ENCODE results near the gene HNRNPA0.

DNA sequence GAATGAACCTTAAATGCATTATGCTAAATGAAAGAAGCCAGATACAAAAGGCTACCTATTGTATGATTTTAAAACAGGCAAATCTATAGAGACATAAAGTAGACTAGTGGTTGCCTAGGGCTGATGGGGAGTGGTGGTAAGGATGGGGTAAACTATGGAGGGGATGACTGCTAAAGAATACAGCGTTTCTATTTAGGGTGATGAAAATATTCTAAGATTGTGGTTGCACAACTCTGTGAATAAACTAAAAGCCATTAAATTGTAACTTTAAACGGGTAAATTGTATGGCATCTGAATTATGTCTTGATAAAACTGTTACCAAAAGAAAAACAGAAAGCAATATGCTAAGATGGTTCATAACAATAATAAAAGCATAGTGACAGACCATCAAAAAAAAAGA lies 39.7 kb downstream of the HNRNPA0 start:
- TF ChIP-seq, protein P1, sequence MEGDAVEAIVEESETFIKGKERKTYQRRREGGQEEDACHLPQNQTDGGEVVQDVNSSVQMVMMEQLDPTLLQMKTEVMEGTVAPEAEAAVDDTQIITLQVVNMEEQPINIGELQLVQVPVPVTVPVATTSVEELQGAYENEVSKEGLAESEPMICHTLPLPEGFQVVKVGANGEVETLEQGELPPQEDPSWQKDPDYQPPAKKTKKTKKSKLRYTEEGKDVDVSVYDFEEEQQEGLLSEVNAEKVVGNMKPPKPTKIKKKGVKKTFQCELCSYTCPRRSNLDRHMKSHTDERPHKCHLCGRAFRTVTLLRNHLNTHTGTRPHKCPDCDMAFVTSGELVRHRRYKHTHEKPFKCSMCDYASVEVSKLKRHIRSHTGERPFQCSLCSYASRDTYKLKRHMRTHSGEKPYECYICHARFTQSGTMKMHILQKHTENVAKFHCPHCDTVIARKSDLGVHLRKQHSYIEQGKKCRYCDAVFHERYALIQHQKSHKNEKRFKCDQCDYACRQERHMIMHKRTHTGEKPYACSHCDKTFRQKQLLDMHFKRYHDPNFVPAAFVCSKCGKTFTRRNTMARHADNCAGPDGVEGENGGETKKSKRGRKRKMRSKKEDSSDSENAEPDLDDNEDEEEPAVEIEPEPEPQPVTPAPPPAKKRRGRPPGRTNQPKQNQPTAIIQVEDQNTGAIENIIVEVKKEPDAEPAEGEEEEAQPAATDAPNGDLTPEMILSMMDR (IDR thresholded peaks at IDR 0.05): no peak
- no peak for TF ChIP-seq ZFX (IDR thresholded peaks at IDR 0.05; ENCODE audit: borderline replicate concordance)

Data from 22Rv1 (cell line).